Breast epithelium (tissue), 4 donors: ENCODE measurements around the gene NUFIP2. TPM values are rescaled to one million over a fixed set of nuclear protein-coding genes. Genes with fewer than 3 reads are reported as not detected.

ENCODE experiments used
- DNase-seq, 2 donors: peaks; one replicate each; pipeline ENCODE4 v3.0.0-alpha.2; 2019; ENCODE audit warnings: low spot score in 2 of 2
- H3K27ac ChIP-seq, 2 donors: fragments of 200-600 bp; sonication (generic) in 1 of 2; one replicate each; pipeline ENCODE4 v1.5.1; 2016 to 2019; ENCODE audit warnings: mild to moderate bottlenecking in 1 of 2
- H3K27me3 ChIP-seq, 2 donors: fragments of 200-600 bp; sonication (generic) in 1 of 2; one replicate each; pipeline versions ENCODE4 v1.5.1 to v1.6.0; 2017 to 2019; ENCODE audit warnings: control low read depth in 1 of 2, mild to moderate bottlenecking in 1 of 2
- H3K36me3 ChIP-seq: fragments of 200-600 bp; one replicate; pipeline ENCODE4 v1.5.1; 2019
- H3K4me1 ChIP-seq, 2 donors: fragments of 200-600 bp; sonication (generic); one replicate each; pipeline ENCODE4 v1.5.1; 2016 to 2019; ENCODE audit warnings: control low read depth in 1 of 2
- H3K4me3 ChIP-seq, 3 donors: fragments of 200-600 bp; sonication (generic); 1 replicate in 2 of 3; 2 replicates in 1 of 3; pipeline ENCODE4 v1.5.1; 2016 to 2019; ENCODE audit warnings: mild to moderate bottlenecking in 3 of 3, moderate library complexity in 2 of 3
- H3K9me3 ChIP-seq, 2 donors: fragments of 200-600 bp; sonication (generic) in 1 of 2; one replicate each; pipeline ENCODE4 v1.5.1; 2016 to 2019; ENCODE audit warnings: control low read depth in 1 of 2
- POLR2A ChIP-seq: fragments of 450-650 bp; IDR thresholded peaks from one replicate; pipeline ENCODE4 v1.6.1; 2016; ENCODE audit warnings: antibody characterized with exemption, mild to moderate bottlenecking, moderate library complexity
- POLR2AphosphoS5 ChIP-seq, 3 donors: sonication (generic); formaldehyde crosslinking; IDR thresholded peaks; one replicate each; pipeline ENCODE4 v1.6.1; 2017; ENCODE audit warnings: antibody characterized with exemption in 3 of 3
- intact Hi-C: fragments of 100-400 bp; cut with DNase I; formaldehyde crosslinking; loops from one replicate; pipeline ENCODE4 v1.15.1; 2023; ENCODE audit warnings: low total_unique reads
- total RNA-seq, 3 donors: library from RNA; depleted of rRNA; stranded (reverse); fragments of >200 nt; gene quantifications; one replicate each; pipeline ENCODE4 v1.1.0, GENCODE V29; 2016
- TF ChIP-seq, protein P1 (sequence below), 3 donors: fragments of 450-650 bp; IDR thresholded peaks; one replicate each; pipeline ENCODE4 v1.5.1; 2016 to 2017; ENCODE audit warnings: antibody characterized with exemption in 3 of 3, mild to moderate bottlenecking in 3 of 3, moderate library complexity in 3 of 3

The NUFIP2 gene
- total RNA-seq, 3 donors from 2014 or later, result 35.8 to 46.2 (median 36.4) TPM

- DNase-seq, result no peak
- H3K36me3 ChIP-seq, result no peaks in the 10 kb centered on the region
- no peak overlapping the region for H3K27ac ChIP-seq
- no peaks in the 10 kb centered on the region for H3K4me1 ChIP-seq
- TF ChIP-seq, protein P1, sequence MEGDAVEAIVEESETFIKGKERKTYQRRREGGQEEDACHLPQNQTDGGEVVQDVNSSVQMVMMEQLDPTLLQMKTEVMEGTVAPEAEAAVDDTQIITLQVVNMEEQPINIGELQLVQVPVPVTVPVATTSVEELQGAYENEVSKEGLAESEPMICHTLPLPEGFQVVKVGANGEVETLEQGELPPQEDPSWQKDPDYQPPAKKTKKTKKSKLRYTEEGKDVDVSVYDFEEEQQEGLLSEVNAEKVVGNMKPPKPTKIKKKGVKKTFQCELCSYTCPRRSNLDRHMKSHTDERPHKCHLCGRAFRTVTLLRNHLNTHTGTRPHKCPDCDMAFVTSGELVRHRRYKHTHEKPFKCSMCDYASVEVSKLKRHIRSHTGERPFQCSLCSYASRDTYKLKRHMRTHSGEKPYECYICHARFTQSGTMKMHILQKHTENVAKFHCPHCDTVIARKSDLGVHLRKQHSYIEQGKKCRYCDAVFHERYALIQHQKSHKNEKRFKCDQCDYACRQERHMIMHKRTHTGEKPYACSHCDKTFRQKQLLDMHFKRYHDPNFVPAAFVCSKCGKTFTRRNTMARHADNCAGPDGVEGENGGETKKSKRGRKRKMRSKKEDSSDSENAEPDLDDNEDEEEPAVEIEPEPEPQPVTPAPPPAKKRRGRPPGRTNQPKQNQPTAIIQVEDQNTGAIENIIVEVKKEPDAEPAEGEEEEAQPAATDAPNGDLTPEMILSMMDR (IDR thresholded peaks at IDR 0.05), result no peak
- no peak for TF ChIP-seq POLR2AphosphoS5 (IDR thresholded peaks at IDR 0.05)
- no peaks in the 10 kb centered on the region for H3K9me3 ChIP-seq
- H3K4me3 ChIP-seq, result no peak overlapping the region
- intact Hi-C loops, result no loop called here
- H3K27me3 ChIP-seq, result no peaks in the 10 kb centered on the region
Observed at GRCh38 chr17:29257756-29258155, 36.2 kb downstream of the NUFIP2 start.

DNA sequence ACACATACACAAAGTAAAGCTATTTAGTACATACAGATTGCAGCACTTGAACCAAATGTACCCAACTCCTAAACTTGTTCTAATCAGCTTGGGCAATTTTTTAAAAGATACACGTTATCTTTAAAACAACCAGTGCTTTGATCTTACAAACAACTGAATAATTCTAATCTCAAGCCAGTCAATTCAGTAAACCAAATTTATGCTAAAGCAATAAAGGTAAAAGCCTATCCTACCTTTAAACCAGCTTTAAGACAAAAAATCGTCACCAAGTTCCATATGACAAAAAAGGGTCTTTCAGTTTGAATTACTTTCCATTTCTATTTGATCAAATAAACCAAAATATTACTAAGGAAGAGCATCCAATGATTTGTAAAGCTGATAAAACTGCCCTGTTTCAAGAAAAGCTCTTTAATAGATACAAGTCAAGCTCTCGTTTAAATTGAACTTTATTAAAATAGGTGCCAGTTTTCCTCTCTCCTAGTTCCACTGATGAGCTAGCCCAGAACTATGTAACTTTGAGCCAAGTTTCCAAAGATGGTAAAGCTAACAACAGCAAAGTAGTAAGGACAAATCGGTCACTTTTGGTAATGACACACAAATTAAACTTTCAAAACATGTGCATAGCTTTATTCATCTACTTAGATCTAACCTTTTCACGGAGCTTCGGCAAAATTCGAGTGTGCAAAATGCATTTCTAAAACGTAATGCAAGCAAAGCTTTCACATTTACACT, 37.0 kb downstream of the NUFIP2 start:
- intact Hi-C loops, result no loop called here
- Histone ChIP-seq H3K36me3 (no peaks in the 10 kb centered on the region), H3K27me3 (no peaks in the 10 kb centered on the region), H3K9me3 (no peaks in the 10 kb centered on the region), H3K4me1 (no peaks in the 10 kb centered on the region), H3K4me3 (no peak overlapping the region), H3K27ac (peak overlapping the region; percentile 5 to 34)
- TF ChIP-seq, protein P1 (IDR thresholded peaks at IDR 0.05), result no peak
- TF ChIP-seq POLR2A (no peak), POLR2AphosphoS5 (IDR thresholded peaks at IDR 0.05) (no peak)
- no peak for DNase-seq

DNA sequence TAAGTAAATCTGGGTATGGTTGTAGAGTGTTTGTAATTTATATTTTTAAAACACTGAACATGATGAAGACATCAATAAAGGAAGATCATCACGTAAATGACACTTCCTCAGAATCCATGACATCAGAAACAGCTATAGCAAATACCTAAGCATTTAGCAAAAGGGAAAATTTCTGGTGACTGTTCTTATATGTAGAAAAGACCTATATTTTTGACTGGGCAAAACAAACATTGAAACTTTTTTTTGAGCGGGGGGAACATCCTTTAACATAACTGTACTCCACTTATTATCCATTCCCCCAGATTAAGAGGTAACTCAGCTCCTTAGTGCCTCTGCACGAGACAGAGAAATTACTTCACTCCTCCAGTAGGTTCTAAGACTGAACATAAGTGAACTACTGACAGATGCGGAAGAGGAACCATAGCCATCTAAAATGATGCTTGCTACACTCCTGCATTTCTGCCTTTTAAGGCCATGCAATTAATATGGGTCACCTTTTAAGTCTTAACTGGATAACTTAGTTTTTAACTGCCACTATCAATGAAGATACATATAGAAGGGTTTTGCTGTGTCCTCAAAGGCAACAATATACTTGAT, 37.9 kb downstream of the NUFIP2 start:
- intact Hi-C loops, result no loop called here
- DNase-seq, result no peak

GRCh38 chr17:29253037-29253436, 40.9 kb downstream of the NUFIP2 start:
- TF ChIP-seq POLR2A, result no peak
- TF ChIP-seq, protein P1 (IDR thresholded peaks at IDR 0.05), result no peak
- TF ChIP-seq POLR2AphosphoS5 (IDR thresholded peaks at IDR 0.05), result no peak
- H3K27me3 ChIP-seq, result no peaks in the 10 kb centered on the region
- H3K9me3 ChIP-seq, result no peaks in the 10 kb centered on the region
- no peaks in the 10 kb centered on the region for H3K36me3 ChIP-seq
- H3K4me1 ChIP-seq, result no peaks in the 10 kb centered on the region
- DNase-seq, result no peak
- no peak overlapping the region for H3K27ac ChIP-seq
- H3K4me3 ChIP-seq, result no peak overlapping the region
- intact Hi-C loops, result no loop called here

More for the DNA sequence above, 37.9 kb downstream of the NUFIP2 start:
- H3K27me3 ChIP-seq, result no peaks in the 10 kb centered on the region
- TF ChIP-seq POLR2A (no peak), POLR2AphosphoS5 (IDR thresholded peaks at IDR 0.05) (no peak)
- TF ChIP-seq, protein P1 (IDR thresholded peaks at IDR 0.05), result no peak
- no peak overlapping the region for H3K4me3 ChIP-seq
- no peaks in the 10 kb centered on the region for H3K4me1 ChIP-seq
- no peak overlapping the region for H3K27ac ChIP-seq
- H3K36me3 ChIP-seq, result no peaks in the 10 kb centered on the region
- H3K9me3 ChIP-seq, result no peaks in the 10 kb centered on the region

- Histone ChIP-seq H3K36me3 (no peaks in the 10 kb centered on the region), H3K27ac (no peak overlapping the region), H3K27me3 (no peaks in the 10 kb centered on the region), H3K4me1 (no peaks in the 10 kb centered on the region), H3K4me3 (no peak overlapping the region), H3K9me3 (no peaks in the 10 kb centered on the region)
- no peak for TF ChIP-seq POLR2A
- TF ChIP-seq, protein P1 (IDR thresholded peaks at IDR 0.05), result peak; percentile 20 to 36 (median 32)
- intact Hi-C loops, result no loop called here
- DNase-seq, result no peak
Observed at GRCh38 chr17:29252101-29252791, 41.7 kb downstream of the NUFIP2 start.
